AG04450 (cell line): Measurements from ENCODE around the gene TCF7L1. TPM values are rescaled to one million over a fixed set of nuclear protein-coding genes. Genes with fewer than 3 reads are reported as not detected.
"Not testable (repeated sequence)": the region's sequence is repeated elsewhere in the genome, so short reads cannot be mapped to it uniquely, and the experiment has no call there.

Experiments used
- CTCF ChIA-PET: fragments of 300-600, 350-600 bp; formaldehyde crosslinking; extraction: SDS; loops from one replicate; lab custom pipeline; 2022; ENCODE audit warnings: antibody characterized with exemption, inconsistent platforms; lab: Charles Lee
- POLR2A ChIA-PET: fragments of 350-600 bp; formaldehyde crosslinking; extraction: SDS; loops from one replicate; lab custom pipeline; 2021; ENCODE audit warnings: antibody characterized with exemption, inconsistent platforms; lab: Yijun Ruan, JAX
- DNase-seq: peaks from one replicate; pipeline ENCODE4 v3.0.0-alpha.2; 2011; ENCODE audit warnings: low read depth, low spot score
- H3K27ac ChIP-seq: one replicate; pipeline ENCODE4 v1.5.1; 2012; ENCODE audit warnings: low read depth, low read length, control low read depth
- H3K27me3 ChIP-seq: one replicate; pipeline ENCODE4 v1.6.0; 2012; ENCODE audit warnings: low read length; ENCODE audit not compliant: control insufficient read depth, insufficient read depth
- H3K4me3 ChIP-seq: 2 replicates; pipeline ENCODE4 v1.5.1; 2011; ENCODE audit warnings: mild to moderate bottlenecking, low read depth, low read length, control low read depth
- H3K9me3 ChIP-seq: 2 replicates; pipeline ENCODE4 v1.5.1; 2012; ENCODE audit warnings: low read length; ENCODE audit not compliant: control insufficient read depth, insufficient read depth
- polyA plus RNA-seq: library from polyadenylated mRNA; depleted of rRNA; stranded (reverse); fragments of >200 nt; gene quantifications from 2 replicates; pipeline ENCODE4 v1.2.3, GENCODE V29; 2011
- TF ChIP-seq, protein P1 (sequence below): IDR thresholded peaks from 2 replicates; pipeline ENCODE4 v1.5.1; 2011; ENCODE audit warnings: low read depth, low read length, control low read depth, inconsistent platforms

The TCF7L1 gene
- polyA plus RNA-seq, 1 experiment, result 2.7 TPM

- no peaks in the 10 kb centered on the region for H3K9me3 ChIP-seq
- TF ChIP-seq, protein P1, sequence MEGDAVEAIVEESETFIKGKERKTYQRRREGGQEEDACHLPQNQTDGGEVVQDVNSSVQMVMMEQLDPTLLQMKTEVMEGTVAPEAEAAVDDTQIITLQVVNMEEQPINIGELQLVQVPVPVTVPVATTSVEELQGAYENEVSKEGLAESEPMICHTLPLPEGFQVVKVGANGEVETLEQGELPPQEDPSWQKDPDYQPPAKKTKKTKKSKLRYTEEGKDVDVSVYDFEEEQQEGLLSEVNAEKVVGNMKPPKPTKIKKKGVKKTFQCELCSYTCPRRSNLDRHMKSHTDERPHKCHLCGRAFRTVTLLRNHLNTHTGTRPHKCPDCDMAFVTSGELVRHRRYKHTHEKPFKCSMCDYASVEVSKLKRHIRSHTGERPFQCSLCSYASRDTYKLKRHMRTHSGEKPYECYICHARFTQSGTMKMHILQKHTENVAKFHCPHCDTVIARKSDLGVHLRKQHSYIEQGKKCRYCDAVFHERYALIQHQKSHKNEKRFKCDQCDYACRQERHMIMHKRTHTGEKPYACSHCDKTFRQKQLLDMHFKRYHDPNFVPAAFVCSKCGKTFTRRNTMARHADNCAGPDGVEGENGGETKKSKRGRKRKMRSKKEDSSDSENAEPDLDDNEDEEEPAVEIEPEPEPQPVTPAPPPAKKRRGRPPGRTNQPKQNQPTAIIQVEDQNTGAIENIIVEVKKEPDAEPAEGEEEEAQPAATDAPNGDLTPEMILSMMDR, result no peak
- no peak overlapping the region for H3K4me3 ChIP-seq
- ChIA-PET CTCF (interaction anchor here (0.9 kb wide), 1 partner anchor 112 kb away, joined by 3 read pairs; no protein-coding TSS in a partner anchor), POLR2A (no interaction called here)
- peaks cover 2% of the 10 kb centered on the region for H3K27me3 ChIP-seq
- no peak for DNase-seq
- H3K27ac ChIP-seq, result peak overlapping the region; percentile 34
These were observed 21.0 kb downstream of the TCF7L1 start for GRCh38 chr2:85154048-85154753.

GRCh38 chr2:85155082-85155481 lies 21.9 kb downstream of the TCF7L1 start:
- H3K4me3 ChIP-seq, H3K27me3 ChIP-seq, POLR2A ChIA-PET, H3K27ac ChIP-seq, CTCF ChIA-PET, DNase-seq, H3K9me3 ChIP-seq: not testable (repeated sequence)

DNA sequence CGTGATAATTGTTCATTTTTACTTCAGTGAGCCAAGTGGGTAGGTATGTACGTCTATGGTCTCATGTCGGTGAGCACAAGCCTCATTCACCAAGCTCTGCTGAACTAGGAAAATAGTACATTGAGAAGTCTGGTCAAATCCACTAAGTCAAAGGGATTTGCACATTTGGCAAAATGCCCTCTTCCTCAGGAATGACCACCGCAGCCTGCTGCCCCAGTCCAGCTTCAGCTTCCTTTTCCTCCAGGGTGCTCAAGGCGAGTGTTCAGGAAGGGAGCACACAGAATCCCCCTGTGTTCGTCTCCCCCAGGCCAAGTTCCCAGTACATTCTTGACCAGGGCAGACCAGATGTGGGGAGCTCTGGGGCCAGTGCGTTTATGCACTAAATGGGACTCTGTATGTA lies 23.0 kb downstream of the TCF7L1 start:
- ChIA-PET CTCF (no interaction called here), POLR2A (no interaction called here)
- no peaks in the 10 kb centered on the region for H3K9me3 ChIP-seq
- TF ChIP-seq, protein P1, result no peak
- H3K27me3 ChIP-seq, result peaks cover 2% of the 10 kb centered on the region
- no peak overlapping the region for H3K4me3 ChIP-seq
- no peak overlapping the region for H3K27ac ChIP-seq
- DNase-seq, result no peak

GRCh38 chr2:85156619-85157018 lies 23.4 kb downstream of the TCF7L1 start:
- Histone ChIP-seq H3K4me3 (no peak overlapping the region), H3K9me3 (no peaks in the 10 kb centered on the region), H3K27ac (no peak overlapping the region), H3K27me3 (peaks cover 2% of the 10 kb centered on the region)
- ChIA-PET POLR2A (no interaction called here), CTCF (no interaction called here)
- no peak for DNase-seq
- TF ChIP-seq, protein P1, result no peak

- Histone ChIP-seq H3K27ac (no peak overlapping the region), H3K9me3 (no peaks in the 10 kb centered on the region), H3K4me3 (no peak overlapping the region), H3K27me3 (peaks cover 2% of the 10 kb centered on the region)
- CTCF ChIA-PET, result no interaction called here
- no peak for DNase-seq
- TF ChIP-seq, protein P1, result no peak
- POLR2A ChIA-PET, result no interaction called here
These were observed 24.2 kb downstream of the TCF7L1 start for GRCh38 chr2:85157345-85157744.
